LNCAP (cell line): ENCODE data around the gene TIMP1.

Experiments
- TF ChIP-seq, protein P1 (sequence below): fragments of 450-650 bp; IDR thresholded peaks from 2 replicates; pipeline ENCODE4 v1.5.1; 2017; ENCODE audit warnings: mild to moderate bottlenecking

Gene TIMP1

DNA sequence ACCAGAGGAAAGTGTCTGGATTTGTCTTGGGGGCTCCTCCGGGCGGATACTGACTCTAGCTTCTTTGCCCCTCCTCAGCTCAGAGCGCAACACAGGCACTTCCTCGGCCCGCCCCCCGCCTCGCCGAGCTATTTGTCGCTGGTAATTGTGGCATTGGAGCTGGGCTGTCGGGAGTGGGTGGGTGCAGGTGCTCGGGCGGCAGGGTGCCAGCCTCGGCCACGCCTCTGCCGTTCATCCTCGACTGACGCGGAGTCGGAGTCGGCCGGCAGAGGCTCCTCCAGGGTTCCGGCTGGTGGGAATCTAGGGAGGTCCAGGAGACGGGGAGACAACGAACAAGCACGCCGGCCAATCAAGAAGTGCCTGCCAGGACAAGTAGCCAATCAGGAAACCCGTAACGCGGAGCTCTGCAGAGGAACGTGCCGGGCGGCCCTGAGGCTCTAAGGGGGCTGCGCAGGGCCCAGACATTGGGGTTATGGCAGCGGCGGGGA is 41.3 kb downstream of the TIMP1 start:
- TF ChIP-seq, protein P1, sequence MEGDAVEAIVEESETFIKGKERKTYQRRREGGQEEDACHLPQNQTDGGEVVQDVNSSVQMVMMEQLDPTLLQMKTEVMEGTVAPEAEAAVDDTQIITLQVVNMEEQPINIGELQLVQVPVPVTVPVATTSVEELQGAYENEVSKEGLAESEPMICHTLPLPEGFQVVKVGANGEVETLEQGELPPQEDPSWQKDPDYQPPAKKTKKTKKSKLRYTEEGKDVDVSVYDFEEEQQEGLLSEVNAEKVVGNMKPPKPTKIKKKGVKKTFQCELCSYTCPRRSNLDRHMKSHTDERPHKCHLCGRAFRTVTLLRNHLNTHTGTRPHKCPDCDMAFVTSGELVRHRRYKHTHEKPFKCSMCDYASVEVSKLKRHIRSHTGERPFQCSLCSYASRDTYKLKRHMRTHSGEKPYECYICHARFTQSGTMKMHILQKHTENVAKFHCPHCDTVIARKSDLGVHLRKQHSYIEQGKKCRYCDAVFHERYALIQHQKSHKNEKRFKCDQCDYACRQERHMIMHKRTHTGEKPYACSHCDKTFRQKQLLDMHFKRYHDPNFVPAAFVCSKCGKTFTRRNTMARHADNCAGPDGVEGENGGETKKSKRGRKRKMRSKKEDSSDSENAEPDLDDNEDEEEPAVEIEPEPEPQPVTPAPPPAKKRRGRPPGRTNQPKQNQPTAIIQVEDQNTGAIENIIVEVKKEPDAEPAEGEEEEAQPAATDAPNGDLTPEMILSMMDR = no peak

DNA sequence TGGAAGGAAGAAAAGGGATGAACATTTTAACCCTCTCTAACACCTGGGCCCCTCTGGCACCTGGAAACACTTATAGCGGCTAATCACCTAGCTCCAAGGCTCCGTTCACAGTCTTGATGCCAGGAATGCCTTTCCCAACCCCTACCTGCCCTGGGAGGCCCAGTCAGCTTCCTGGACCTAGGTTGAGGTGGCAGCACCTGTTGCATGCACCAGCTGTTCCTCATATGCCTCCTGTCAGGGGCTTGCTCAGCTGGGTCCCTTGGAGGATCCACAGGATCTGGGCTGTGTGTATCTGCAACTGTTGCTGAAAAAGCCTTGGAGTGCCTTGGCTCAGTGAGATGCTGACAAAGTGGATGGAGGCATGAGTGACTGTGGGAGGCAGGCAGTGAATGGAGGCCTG is 43.1 kb downstream of the TIMP1 start:
- TF ChIP-seq, protein P1 = no peak

DNA sequence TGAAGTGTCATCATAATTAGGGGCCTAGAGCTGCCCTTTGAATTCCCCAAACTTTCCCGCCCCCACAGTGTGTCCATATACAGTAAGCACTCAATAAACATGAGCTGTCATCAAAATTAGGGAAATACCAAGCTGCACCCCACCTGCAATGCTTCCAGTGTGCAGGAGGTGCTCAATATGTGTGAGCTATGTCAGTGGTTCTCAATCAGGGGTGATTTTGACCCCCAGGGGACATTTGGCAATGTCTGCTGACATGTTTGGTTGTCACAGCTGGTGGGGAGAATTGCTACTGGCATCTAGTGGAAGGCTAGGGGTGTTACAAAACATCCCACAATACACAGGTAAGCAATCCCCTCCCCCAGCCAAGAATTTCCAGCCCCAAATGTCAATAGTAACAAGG is 46.7 kb downstream of the TIMP1 start:
- TF ChIP-seq, protein P1 = no peak

DNA sequence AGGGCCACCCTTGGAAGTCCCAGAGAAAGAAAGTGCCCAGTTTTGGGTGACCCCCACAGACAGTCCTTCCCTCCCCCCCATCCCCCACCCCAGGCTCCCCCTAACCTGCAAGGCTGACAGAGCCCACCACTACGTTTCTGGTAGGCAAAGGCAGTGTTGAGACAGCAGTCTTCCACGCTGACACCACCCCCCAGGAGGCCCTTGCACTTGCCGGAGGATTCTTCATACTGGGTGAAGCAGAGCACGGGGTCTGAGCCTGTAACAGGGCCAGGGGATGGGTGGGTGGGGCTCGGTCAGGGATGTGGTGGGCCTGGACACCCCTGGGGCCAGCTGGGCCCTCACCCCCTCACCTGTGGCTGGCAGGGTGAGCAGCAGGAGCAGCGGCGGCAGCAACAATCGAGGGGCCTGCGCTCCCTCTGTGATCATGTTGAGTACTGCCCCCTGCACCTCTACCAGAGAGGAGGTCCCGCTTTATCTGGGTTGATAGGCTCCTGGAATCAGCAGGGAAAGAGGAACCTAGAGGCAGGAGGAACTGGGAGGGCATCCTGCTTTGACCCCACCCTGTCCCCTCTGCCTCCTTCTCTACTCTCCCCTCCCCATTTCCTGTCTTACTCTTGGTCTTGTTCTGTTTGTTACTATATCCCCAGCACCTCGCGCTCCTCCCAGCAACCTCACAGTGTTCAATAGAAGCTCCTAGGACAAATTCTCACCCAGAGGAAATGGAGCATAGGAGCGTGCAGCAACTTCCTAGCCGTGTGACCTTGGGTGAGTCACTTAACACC is 47.4 kb downstream of the TIMP1 start, which contains the start of gene CFP:
TSS of gene CFP (minus strand) at position 512 of the 782 bp plus-strand sequence. CDS start at position 426, 86 bp downstream.
- TF ChIP-seq, protein P1 = no peak

DNA sequence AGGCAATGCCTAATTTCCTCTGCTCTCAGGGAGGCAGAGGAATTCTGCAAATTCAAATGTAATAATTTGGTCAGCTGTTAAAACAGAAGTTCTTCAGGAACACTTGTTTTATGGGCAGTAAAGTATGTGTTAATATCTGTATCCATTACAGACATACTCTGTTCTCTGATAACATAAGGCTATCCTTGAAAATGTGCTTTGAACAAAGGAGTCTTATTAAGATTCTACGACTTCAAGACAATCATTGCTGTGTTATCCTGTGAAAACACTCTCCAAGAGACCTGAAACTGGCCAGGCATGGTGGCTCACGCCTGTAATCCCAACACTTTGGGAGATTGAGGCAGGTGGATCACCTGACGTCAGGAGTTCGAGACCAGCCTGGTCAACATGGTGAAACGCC is 49.4 kb downstream of the TIMP1 start:
- TF ChIP-seq, protein P1 = no peak

DNA sequence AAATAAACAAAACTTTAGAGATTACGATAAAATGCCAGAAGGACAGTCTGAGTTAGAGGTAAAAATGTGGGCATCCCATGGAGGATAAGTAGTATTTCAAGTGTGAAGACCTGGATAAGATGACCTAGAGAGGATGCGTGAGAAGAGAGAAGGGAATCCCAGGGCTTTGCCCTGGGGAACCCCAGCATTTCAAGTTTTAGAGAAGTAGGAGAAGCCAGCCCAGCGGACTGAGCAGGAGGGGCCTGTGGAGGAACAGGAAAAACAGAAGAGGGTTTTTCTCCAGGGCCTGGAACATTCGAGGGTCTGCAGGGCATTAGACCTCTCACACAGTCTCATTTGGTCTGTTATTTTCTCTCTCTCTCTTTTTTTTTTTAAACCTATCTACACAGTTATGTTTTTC is 50.4 kb downstream of the TIMP1 start:
- TF ChIP-seq, protein P1 = no peak

DNA sequence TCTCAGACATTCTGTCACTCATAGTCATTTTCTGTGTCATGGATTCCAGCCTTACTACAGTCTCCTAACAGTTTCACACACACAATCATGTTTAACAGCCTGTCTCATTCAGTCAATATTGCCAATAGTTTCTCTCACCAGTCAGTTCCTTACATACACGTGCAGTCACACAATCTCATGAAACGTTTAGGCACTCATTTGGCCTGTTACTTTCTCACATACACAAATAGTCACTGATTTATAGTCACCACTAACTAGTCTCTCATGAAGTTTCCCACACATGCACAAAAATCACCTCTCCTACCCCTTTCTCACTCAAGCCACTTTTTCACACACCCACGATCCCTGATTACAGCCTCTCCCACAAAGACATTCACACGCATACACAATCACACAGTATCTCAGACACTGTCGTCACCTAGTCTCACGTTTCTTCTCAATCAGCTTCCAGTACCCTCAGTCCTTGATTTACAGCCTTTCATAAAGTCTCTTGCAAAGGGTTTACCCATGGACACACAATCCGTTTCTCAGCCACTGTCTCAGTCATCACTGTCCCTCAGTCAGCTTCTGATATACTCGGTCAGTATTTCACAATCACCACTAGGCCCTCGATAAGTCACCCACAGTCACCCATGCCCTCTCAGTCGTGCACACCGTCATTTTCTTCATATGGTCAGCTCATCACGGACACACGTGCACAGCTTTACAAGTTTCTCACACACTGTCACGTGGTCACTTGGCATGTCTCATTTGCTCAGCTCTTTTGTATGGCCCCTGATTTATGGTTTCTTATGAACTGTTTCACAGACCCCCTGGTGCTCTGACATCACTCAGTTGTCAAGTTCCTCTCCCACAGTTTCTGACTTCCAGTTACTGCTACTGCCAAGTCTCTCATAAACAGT is 51.7 kb downstream of the TIMP1 start:
- TF ChIP-seq, protein P1 = no peak
